HepG2 (cell line): Measurements from ENCODE around the gene NCF2. TPM values are rescaled to one million over a fixed set of nuclear protein-coding genes. Genes with fewer than 3 reads are reported as not detected.
A peak's percentile ranks its signal among the peaks of the same experiment; 100 is the strongest.

ENCODE experiments used
- CAMTA2 ChIP-seq: sonication (generic); formaldehyde crosslinking; IDR thresholded peaks from 2 replicates; pipeline ENCODE4 v1.4.0; 2020; ENCODE audit warnings: mild to moderate bottlenecking, missing genetic modification reagents, borderline replicate concordance
- GLI4 ChIP-seq: sonication (generic); formaldehyde crosslinking; IDR thresholded peaks from 2 replicates; pipeline ENCODE4 v1.5.1; 2020; ENCODE audit warnings: missing genetic modification reagents, mild to moderate bottlenecking, moderate library complexity, borderline replicate concordance
- HOXD1 ChIP-seq: sonication (generic); formaldehyde crosslinking; IDR thresholded peaks from 2 replicates; pipeline ENCODE4 v1.5.0; 2020; ENCODE audit warnings: missing genetic modification reagents
- KMT2A ChIP-seq: sonication (generic); formaldehyde crosslinking; IDR thresholded peaks from 2 replicates; pipeline ENCODE4 v1.4.0; 2020; ENCODE audit warnings: missing genetic modification reagents
- NR2C2 ChIP-seq: sonication (generic); formaldehyde crosslinking; IDR thresholded peaks from 2 replicates; pipeline ENCODE4 v1.4.0; 2020; ENCODE audit warnings: missing genetic modification reagents, mild to moderate bottlenecking, moderate library complexity, borderline replicate concordance
- RAD51 ChIP-seq: fragments of 450-650 bp; IDR thresholded peaks from 2 replicates; pipeline ENCODE4 v1.6.1; 2016; ENCODE audit warnings: borderline replicate concordance
- RNF2 ChIP-seq: fragments of 450-650 bp; conservative IDR thresholded peaks from 2 replicates; pipeline ENCODE4 v1.6.1; 2016; ENCODE audit warnings: low read depth
- SRSF1 ChIP-seq: fragments of 200-400 bp; formaldehyde crosslinking; optimal IDR thresholded peaks from 2 replicates; pipeline ENCODE3; 2017; ENCODE audit warnings: mild to moderate bottlenecking, low read depth, low read length, moderate library complexity
- TP53 ChIP-seq: sonication (generic); formaldehyde crosslinking; conservative IDR thresholded peaks from 2 replicates; pipeline ENCODE4 v1.4.0; 2020; ENCODE audit warnings: missing genetic modification reagents
- ZNF496 ChIP-seq: sonication (generic); formaldehyde crosslinking; IDR thresholded peaks from 2 replicates; pipeline ENCODE4 v1.8.1; 2023; ENCODE audit warnings: mild to moderate bottlenecking, moderate library complexity, missing genetic modification reagents; ENCODE audit not compliant: insufficient replicate concordance
- ZNF589 ChIP-seq: sonication (generic); formaldehyde crosslinking; conservative IDR thresholded peaks from 2 replicates; pipeline ENCODE4 v1.8.0; 2022; ENCODE audit warnings: mild to moderate bottlenecking, moderate library complexity, missing genetic modification reagents
- polyA plus RNA-seq, 8 experiments: library from polyadenylated mRNA; depleted of rRNA in 3 of 8; stranded (reverse) in 7 of 8; unstranded in 1 of 8; fragments of >200 nt; fragmentation: Illumina TruSeq in 4 of 8; extraction: Trizol in 4 of 8; gene quantifications; 2 replicates each; pipeline versions ENCODE4 v1.2.1 to v1.2.3, GENCODE V29; 2011 to 2016; ENCODE audit warnings: low read depth in 4 of 8, missing spikeins in 1 of 8, mixed read lengths in 1 of 8; ENCODE audit not compliant: insufficient read depth in 1 of 8
- total RNA-seq, 5 experiments: library from RNA; depleted of rRNA; stranded (reverse); fragments of >200 nt; fragmentation: Illumina TruSeq; extraction: Trizol; gene quantifications; 2 replicates each; pipeline ENCODE4 v1.2.3, GENCODE V29; 2016; ENCODE audit warnings: low read depth in 1 of 5
- TF ChIP-seq, protein P1 (sequence below): sonication (generic); formaldehyde crosslinking; IDR thresholded peaks from 2 replicates; pipeline ENCODE4 v1.4.0; 2020; ENCODE audit warnings: missing genetic modification reagents, borderline replicate concordance
- TF ChIP-seq, protein P2 (sequence below): sonication (generic); formaldehyde crosslinking; conservative IDR thresholded peaks from 2 replicates; pipeline ENCODE4 v1.8.0; 2022; ENCODE audit warnings: missing genetic modification reagents

NCF2 gene
- total and polyA plus RNA-seq, 2 of the 13 experiments (the other 11 are each of a cell fraction or from before 2014, with no cell fraction given) = 0.18 to 0.46 TPM

DNA sequence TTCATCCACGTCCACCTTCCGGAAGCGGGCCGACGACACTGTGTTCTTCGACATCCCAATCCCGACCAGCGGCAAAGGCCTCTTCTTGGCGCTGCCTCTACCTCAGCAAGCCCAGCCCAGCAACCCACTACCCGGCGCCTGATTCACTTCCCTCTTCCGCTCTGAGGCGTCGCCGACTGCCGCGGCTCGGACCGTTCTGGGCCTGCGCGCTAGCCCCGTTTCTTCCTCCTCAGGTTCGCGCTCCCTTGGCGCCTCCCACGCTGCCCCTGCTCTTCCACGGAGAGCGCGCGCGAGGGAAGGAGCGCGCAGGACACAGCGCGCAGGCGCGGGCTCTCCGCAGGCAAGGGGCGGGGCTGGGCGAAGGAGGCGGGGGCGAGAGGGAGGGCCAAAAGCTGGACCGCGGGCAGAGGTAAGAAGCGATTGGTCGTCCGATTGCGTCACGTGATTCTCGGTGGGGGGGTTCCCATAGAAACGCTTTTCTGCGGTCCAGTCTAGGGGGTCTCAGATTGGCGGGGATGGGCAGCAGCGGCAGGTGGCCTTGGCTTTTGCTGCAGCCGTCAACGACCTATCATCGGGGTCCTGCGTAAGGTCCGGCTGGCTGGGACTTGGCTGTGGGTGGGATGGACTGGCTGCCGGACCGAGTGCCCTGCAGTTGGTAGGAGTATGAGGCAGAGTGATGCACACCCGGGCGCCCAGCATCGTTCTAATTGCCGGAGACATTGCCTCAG, 45.5 kb upstream of the NCF2 start, which contains the start of gene ARPC5 (continued):
- peak; percentile 71; the same call in 1 of the 2 replicates for TF ChIP-seq ZNF589
- TF ChIP-seq ZNF496 (CRISPR knock-in tag) = no peak
- peak; percentile 32; the same call in 1 of the 2 replicates for TF ChIP-seq GLI4 (CRISPR knock-in tag)
- peak; percentile 51; the same call in 1 of the 2 replicates for TF ChIP-seq KMT2A (CRISPR knock-in tag)
- TF ChIP-seq, protein P1, sequence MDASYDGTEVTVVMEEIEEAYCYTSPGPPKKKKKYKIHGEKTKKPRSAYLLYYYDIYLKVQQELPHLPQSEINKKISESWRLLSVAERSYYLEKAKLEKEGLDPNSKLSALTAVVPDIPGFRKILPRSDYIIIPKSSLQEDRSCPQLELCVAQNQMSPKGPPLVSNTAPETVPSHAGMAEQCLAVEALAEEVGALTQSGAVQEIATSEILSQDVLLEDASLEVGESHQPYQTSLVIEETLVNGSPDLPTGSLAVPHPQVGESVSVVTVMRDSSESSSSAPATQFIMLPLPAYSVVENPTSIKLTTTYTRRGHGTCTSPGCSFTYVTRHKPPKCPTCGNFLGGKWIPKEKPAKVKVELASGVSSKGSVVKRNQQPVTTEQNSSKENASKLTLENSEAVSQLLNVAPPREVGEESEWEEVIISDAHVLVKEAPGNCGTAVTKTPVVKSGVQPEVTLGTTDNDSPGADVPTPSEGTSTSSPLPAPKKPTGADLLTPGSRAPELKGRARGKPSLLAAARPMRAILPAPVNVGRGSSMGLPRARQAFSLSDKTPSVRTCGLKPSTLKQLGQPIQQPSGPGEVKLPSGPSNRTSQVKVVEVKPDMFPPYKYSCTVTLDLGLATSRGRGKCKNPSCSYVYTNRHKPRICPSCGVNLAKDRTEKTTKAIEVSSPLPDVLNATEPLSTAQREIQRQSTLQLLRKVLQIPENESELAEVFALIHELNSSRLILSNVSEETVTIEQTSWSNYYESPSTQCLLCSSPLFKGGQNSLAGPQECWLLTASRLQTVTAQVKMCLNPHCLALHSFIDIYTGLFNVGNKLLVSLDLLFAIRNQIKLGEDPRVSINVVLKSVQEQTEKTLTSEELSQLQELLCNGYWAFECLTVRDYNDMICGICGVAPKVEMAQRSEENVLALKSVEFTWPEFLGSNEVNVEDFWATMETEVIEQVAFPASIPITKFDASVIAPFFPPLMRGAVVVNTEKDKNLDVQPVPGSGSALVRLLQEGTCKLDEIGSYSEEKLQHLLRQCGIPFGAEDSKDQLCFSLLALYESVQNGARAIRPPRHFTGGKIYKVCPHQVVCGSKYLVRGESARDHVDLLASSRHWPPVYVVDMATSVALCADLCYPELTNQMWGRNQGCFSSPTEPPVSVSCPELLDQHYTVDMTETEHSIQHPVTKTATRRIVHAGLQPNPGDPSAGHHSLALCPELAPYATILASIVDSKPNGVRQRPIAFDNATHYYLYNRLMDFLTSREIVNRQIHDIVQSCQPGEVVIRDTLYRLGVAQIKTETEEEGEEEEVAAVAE = no peak; the same call in 1 of the 2 replicates
- peak; percentile 7; the same call in 1 of the 2 replicates for TF ChIP-seq RNF2
- peak; percentile 47 for TF ChIP-seq SRSF1
- 0 out of 2 replicates have a peak, but pooled peaks have one; percentile 1 for TF ChIP-seq HOXD1
- peak; percentile 96 for TF ChIP-seq RAD51
- no peak for TF ChIP-seq TP53 (CRISPR knock-in tag)
- TF ChIP-seq NR2C2 (CRISPR knock-in tag) = peak; percentile 11; the same call in 1 of the 2 replicates
- TF ChIP-seq, protein P2, sequence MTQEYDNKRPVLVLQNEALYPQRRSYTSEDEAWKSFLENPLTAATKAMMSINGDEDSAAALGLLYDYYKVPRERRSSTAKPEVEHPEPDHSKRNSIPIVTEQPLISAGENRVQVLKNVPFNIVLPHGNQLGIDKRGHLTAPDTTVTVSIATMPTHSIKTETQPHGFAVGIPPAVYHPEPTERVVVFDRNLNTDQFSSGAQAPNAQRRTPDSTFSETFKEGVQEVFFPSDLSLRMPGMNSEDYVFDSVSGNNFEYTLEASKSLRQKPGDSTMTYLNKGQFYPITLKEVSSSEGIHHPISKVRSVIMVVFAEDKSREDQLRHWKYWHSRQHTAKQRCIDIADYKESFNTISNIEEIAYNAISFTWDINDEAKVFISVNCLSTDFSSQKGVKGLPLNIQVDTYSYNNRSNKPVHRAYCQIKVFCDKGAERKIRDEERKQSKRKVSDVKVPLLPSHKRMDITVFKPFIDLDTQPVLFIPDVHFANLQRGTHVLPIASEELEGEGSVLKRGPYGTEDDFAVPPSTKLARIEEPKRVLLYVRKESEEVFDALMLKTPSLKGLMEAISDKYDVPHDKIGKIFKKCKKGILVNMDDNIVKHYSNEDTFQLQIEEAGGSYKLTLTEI = no peak
- peak; percentile 66; the same call in 1 of the 2 replicates for TF ChIP-seq CAMTA2 (CRISPR knock-in tag)
